DOHH2 (cell line): Measurements from ENCODE around the gene SBK3.

Experiments
- EZH2phosphoT487 ChIP-seq: fragments of 200-600 bp; sonication (generic); IDR thresholded peaks from 2 replicates; pipeline ENCODE4 v1.6.1; 2017; ENCODE audit warnings: borderline replicate concordance, mild to moderate bottlenecking, antibody characterized with exemption, low read length, moderate library complexity, mixed read lengths
- TF ChIP-seq, protein P1 (sequence below): fragments of 200-600 bp; sonication (generic); IDR thresholded peaks from one replicate; pipeline ENCODE4 v1.5.1; 2014; ENCODE audit warnings: antibody characterized with exemption, mild to moderate bottlenecking, low read depth, low read length; ENCODE audit not compliant: poor library complexity, severe bottlenecking

DNA sequence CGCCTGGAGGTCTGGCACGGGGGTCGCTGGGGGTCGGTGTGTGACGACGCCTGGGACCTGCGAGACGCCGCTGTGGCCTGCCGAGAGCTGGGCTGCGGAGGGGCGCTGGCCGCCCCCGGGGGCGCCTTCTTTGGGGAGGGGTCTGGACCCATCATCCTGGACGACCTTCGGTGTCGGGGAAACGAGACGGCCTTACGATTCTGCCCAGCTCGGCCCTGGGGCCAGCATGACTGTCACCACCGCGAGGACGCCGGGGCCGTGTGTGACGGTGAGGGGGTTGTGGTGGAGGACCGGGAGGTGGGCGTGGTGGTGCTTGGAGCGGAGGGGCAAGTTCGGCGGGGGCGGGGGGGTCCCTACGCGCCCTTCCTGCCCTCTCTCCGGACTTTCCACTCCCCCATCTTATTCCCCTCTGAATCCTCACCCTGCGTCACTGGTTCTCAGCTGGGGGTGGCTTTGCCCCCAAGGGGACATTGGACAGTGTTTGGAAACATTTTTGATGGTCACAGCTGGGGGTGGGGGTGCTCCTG, 51.6 kb downstream of the SBK3 start:
- TF ChIP-seq, protein P1, sequence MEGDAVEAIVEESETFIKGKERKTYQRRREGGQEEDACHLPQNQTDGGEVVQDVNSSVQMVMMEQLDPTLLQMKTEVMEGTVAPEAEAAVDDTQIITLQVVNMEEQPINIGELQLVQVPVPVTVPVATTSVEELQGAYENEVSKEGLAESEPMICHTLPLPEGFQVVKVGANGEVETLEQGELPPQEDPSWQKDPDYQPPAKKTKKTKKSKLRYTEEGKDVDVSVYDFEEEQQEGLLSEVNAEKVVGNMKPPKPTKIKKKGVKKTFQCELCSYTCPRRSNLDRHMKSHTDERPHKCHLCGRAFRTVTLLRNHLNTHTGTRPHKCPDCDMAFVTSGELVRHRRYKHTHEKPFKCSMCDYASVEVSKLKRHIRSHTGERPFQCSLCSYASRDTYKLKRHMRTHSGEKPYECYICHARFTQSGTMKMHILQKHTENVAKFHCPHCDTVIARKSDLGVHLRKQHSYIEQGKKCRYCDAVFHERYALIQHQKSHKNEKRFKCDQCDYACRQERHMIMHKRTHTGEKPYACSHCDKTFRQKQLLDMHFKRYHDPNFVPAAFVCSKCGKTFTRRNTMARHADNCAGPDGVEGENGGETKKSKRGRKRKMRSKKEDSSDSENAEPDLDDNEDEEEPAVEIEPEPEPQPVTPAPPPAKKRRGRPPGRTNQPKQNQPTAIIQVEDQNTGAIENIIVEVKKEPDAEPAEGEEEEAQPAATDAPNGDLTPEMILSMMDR: no peak
- TF ChIP-seq EZH2phosphoT487: no peak
